Tibial nerve (tissue), 4 donors: ENCODE results near the gene SLC35F3.

Experiments used
- CTCF ChIP-seq, 5 experiments: fragments of 200-600 bp in 3 of 5; fragments of 450-650 bp in 2 of 5; sonication (generic) in 3 of 5; IDR thresholded peaks; one replicate each; pipeline ENCODE4 v1.5.1; 2016 to 2019; ENCODE audit warnings: antibody characterized with exemption in 5 of 5, mild to moderate bottlenecking in 3 of 5, moderate library complexity in 2 of 5
- EP300 ChIP-seq, 2 donors: sonication (generic); formaldehyde crosslinking; IDR thresholded peaks; one replicate each; pipeline ENCODE4 v1.6.1; 2017; ENCODE audit warnings: antibody characterized with exemption in 2 of 2, mild to moderate bottlenecking in 1 of 2
- POLR2A ChIP-seq, 2 donors: fragments of 450-650 bp; IDR thresholded peaks; one replicate each; pipeline ENCODE4 v1.6.1; 2017; ENCODE audit warnings: antibody characterized with exemption in 2 of 2, mild to moderate bottlenecking in 2 of 2, moderate library complexity in 2 of 2

GRCh38 chr1:233994112-233994511 lies 89.6 kb downstream of the SLC35F3 start:
- no peak for TF ChIP-seq CTCF (IDR thresholded peaks at IDR 0.05)
- TF ChIP-seq POLR2A (IDR thresholded peaks at IDR 0.05) = no peak
- TF ChIP-seq EP300 (IDR thresholded peaks at IDR 0.05) = no peak
